Mucosa of rectum (tissue), 2 donors: Measurements from ENCODE around the gene VAC14.
"Not testable (repeated sequence)": the region's sequence is repeated elsewhere in the genome, so short reads cannot be mapped to it uniquely, and the experiment has no call there.

Experiments used
- H3K27ac ChIP-seq, 2 donors: one replicate each; pipeline ENCODE4 v1.7.0; 2013; ENCODE audit warnings: inconsistent platforms in 2 of 2, low read depth in 2 of 2, low read length in 2 of 2
- H3K27me3 ChIP-seq, 2 donors: one replicate each; pipeline ENCODE4 v1.7.0; 2013; ENCODE audit warnings: low read length in 2 of 2; ENCODE audit not compliant: control insufficient read depth in 2 of 2, insufficient read depth in 2 of 2
- H3K36me3 ChIP-seq, 2 donors: one replicate each; pipeline ENCODE4 v1.7.0; 2013; ENCODE audit warnings: low read length in 2 of 2; ENCODE audit not compliant: control insufficient read depth in 2 of 2, insufficient read depth in 2 of 2
- H3K4me1 ChIP-seq, 2 donors: one replicate each; pipeline ENCODE4 v1.7.0; 2013; ENCODE audit warnings: low read length in 2 of 2, mild to moderate bottlenecking in 1 of 2; ENCODE audit not compliant: control insufficient read depth in 2 of 2, insufficient read depth in 2 of 2
- H3K4me3 ChIP-seq, 2 donors: one replicate each; pipeline ENCODE4 v1.7.0; 2013; ENCODE audit warnings: low read length in 2 of 2
- H3K9ac ChIP-seq, 2 donors: one replicate each; pipeline ENCODE4 v1.7.0; 2013; ENCODE audit warnings: low read length in 2 of 2, low read depth in 1 of 2, mild to moderate bottlenecking in 1 of 2
- H3K9me3 ChIP-seq, 2 donors: one replicate each; pipeline ENCODE4 v1.7.0; 2013; ENCODE audit warnings: low read length in 2 of 2; ENCODE audit not compliant: control insufficient read depth in 2 of 2
- donor health status: healthy.
- donor health status: Normal muscosa, but diverticular disease.

VAC14 gene

GRCh38 chr16:70800781-70801480 is at the start of gene VAC14:
Gene VAC14 (minus strand): TSS chr16:70801158. CDS start chr16:70800900, 258 bp downstream.
- H3K9me3 ChIP-seq = no peaks in the 10 kb centered on the region
- peak within 1 kb of the TSS; percentile 76 to 77 for H3K9ac ChIP-seq
- H3K4me3 ChIP-seq = peak within 1 kb of the TSS; percentile 81 to 92
- H3K27ac ChIP-seq = peak within 1 kb of the TSS in 1 of 2 donors; percentile 33
- H3K4me1 ChIP-seq = peaks cover 8 to 9% of the 10 kb centered on the region in 2 donors
- peaks cover 0 to 5% of the 10 kb centered on the region in 2 donors for H3K36me3 ChIP-seq
- H3K27me3 ChIP-seq = no peaks in the 10 kb centered on the region

DNA sequence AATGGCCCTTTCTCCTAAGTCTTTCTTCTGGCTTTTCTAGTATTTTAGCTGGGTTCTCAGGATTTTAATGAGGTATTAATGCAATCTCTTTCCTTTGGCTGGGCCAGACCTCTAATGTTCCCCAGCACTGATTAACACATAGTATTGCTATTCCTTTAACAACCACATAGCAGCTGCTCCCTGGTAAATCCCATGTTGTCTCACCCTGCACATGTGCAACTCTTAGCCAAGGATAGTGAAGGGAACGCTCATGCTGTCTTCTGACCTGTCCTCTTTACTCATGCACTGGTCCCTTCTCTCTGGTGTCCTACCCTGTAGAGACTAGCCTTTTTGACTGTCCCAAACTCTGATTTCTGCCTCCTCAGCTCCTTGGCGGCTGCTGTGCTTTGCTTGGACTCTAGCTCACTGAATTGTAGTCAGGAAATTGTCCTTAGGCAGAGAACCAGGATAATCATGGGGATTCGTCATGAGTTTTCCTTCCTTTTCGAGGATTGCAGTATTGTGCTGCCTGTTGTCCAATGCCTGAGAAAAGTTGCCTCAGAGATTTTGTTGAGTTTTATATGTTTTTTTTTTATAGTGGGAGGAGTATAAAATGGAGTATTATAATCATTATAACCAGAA is 22.6 kb upstream of the VAC14 start:
- not testable (repeated sequence) for H3K36me3 ChIP-seq, H3K27me3 ChIP-seq, H3K4me3 ChIP-seq, H3K27ac ChIP-seq, H3K9me3 ChIP-seq, H3K9ac ChIP-seq, H3K4me1 ChIP-seq

DNA sequence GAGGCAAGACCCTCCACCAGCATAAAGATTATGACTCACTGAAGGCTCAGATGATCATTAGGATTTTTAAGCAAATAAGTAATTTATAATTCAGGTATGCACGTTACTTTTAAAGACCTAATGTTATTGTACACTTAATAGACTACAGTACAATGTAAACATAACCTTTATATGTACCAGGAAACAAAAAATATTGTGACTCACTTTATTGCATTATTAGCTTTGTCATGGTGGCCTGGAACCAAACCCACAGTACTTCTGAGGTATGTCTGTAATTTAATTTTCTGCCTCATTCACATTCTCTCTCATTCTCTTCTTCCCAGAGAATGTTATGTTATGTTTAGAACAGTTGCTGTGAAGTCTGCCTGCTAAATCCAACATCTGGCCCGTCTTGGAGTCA is 21.8 kb upstream of the VAC14 start:
- not testable (repeated sequence) for H3K27me3 ChIP-seq, H3K36me3 ChIP-seq, H3K9me3 ChIP-seq, H3K4me1 ChIP-seq, H3K4me3 ChIP-seq, H3K9ac ChIP-seq, H3K27ac ChIP-seq

DNA sequence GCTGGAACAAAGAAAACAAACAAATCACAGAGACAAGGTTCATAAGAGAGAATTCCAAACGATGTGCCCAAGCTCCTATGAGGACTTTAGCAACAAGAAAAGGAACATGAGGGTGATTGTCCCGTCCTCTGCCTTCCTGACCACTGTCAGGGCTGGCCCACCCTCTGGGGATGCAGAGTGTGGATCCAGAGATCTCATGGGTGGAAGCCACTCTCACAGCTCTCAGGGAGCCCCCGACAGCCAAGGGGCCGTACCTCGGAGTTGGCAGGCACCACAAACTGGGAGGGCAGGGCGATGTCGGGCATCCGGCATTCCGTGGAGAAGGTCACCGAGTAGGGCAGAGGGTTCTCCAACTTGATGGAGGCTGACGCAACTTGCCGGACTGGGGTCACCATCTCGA is 17.1 kb upstream of the VAC14 start:
- H3K4me3 ChIP-seq, H3K36me3 ChIP-seq, H3K27me3 ChIP-seq, H3K9ac ChIP-seq, H3K27ac ChIP-seq, H3K9me3 ChIP-seq, H3K4me1 ChIP-seq: not testable (repeated sequence)

DNA sequence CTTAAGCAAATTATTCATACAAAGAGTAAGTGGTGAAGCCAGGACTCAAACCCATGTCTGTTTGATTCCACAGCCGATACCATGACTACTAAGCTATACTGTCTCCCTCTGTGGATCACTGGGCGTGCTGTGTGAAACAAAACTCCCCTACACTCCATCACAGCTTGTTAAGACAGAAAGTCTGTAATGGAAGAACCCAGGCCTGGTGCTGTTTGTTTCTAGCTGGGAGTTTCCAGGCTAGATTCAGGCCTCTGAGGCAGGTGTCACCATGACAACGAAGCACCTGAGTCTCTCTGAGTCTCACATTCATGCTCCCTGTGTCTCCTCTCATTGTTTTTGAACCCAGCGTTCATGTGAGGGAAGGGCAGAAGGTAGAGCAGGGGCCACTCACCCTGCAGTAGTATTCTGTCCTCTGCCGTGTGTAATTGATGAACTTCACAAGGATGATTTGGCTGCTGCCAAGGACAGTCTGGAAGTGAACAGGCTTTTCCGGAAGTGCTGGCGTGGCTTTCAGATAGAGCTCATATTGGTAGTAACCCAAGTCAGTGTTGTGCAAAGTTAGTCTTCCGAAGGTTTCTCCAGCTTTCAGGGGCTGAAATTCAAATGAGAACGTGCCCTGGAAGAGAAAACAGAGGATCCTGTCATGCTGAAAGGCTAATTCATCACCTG is 8.6 kb upstream of the VAC14 start:
- Histone ChIP-seq H3K9ac (no peak overlapping the region), H3K36me3 (no peaks in the 10 kb centered on the region), H3K9me3 (no peaks in the 10 kb centered on the region), H3K4me1 (no peaks in the 10 kb centered on the region), H3K27me3 (peaks cover 0 to 8% of the 10 kb centered on the region in 2 donors), H3K4me3 (no peak overlapping the region), H3K27ac (no peak overlapping the region)

GRCh38 chr16:70808371-70808770 is 7.4 kb upstream of the VAC14 start:
- Histone ChIP-seq H3K9ac (no peak overlapping the region), H3K27ac (no peak overlapping the region), H3K4me3 (no peak overlapping the region), H3K4me1 (no peaks in the 10 kb centered on the region), H3K36me3 (no peaks in the 10 kb centered on the region), H3K27me3 (peaks cover 0 to 8% of the 10 kb centered on the region in 2 donors), H3K9me3 (no peaks in the 10 kb centered on the region)

DNA sequence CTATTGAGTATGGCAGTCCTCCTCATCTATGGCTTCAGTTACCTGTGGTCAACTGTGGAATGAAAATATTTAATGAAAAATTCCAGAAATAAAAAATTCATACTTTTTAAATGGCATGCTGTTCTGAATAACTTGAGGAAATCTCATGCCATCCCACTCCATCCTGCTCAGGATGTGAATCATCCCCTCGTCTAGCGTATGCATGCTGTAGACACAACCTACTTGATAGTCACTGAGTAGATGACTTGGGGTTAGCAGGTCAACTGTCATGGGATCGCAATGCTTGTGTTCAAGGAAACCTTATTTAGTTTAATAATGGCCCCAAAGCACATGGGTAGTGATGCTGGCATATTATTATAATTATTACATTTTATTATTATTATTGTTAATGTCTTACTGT is 4.8 kb upstream of the VAC14 start:
- Histone ChIP-seq H3K27ac (no peak overlapping the region), H3K27me3 (peaks cover 0 to 8% of the 10 kb centered on the region in 2 donors), H3K4me3 (no peak overlapping the region), H3K4me1 (peaks cover 0 to 4% of the 10 kb centered on the region in 2 donors), H3K9ac (no peak overlapping the region), H3K36me3 (no peaks in the 10 kb centered on the region), H3K9me3 (no peaks in the 10 kb centered on the region)

GRCh38 chr16:70805380-70805779 is 4.4 kb upstream of the VAC14 start:
- H3K4me1 ChIP-seq = peaks cover 4 to 5% of the 10 kb centered on the region in 2 donors

DNA sequence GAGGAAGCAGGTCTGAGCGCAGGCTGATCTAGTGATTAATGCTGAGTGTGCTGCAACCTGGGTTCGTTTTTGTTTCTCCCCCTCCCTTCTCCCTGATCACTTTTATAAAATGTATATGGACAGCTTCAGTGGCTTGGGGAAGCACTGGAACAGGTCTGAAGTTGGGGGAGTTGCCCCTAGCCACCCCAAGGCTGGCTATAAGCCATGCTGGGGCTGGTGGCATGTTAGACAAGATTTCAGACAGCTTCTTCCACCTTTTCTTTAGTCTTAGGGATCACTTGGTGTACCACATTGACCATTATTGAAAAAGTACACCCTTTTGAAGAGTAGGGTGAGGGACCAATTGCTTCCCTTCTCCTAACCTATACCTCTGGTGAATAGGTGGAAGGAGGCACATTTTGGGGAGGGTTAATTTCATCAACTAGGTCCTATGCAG is 3.8 kb upstream of the VAC14 start:
- Histone ChIP-seq H3K9me3 (no peaks in the 10 kb centered on the region), H3K27me3 (peaks cover 0 to 8% of the 10 kb centered on the region in 2 donors), H3K9ac (no peak overlapping the region), H3K27ac (no peak overlapping the region), H3K36me3 (no peaks in the 10 kb centered on the region), H3K4me1 (peaks cover 8 to 9% of the 10 kb centered on the region in 2 donors), H3K4me3 (no peak overlapping the region)

More at GRCh38 chr16:70805380-70805779, 4.4 kb upstream of the VAC14 start:
- no peak overlapping the region for H3K9ac ChIP-seq
- H3K4me3 ChIP-seq = no peak overlapping the region
- H3K9me3 ChIP-seq = no peaks in the 10 kb centered on the region
- no peak overlapping the region for H3K27ac ChIP-seq
- H3K36me3 ChIP-seq = no peaks in the 10 kb centered on the region
- H3K27me3 ChIP-seq = peaks cover 0 to 8% of the 10 kb centered on the region in 2 donors

DNA sequence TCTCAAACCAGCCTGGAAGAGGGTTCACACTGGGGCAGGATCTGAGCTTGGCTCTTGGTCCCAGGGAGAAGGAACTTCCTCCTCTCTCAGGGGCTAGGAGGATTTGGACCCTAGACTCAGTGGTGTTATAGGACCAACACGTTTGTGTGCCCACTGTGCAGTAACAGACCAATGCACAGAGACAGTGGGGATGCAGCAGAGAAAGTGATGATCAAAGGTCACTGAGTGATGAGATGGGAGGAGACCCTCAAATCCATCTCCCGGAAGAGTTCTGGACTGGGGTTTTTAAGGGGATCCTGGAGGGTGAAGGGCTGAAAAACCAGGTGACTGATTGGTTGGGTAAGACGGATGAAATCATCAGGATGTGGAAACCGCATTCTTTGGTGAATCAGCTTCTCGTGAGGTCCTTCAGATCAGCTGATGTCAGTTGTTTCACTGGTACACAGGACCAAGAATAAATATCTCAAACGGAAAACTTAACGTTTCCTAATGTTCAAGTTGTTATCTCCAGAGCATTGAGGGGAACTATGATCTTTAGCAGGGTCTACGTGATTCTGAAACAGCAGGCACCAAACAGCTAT is 3.3 kb upstream of the VAC14 start:
- Histone ChIP-seq H3K27ac (no peak overlapping the region), H3K36me3 (no peaks in the 10 kb centered on the region), H3K27me3 (peaks cover 0 to 3% of the 10 kb centered on the region in 2 donors), H3K9me3 (no peaks in the 10 kb centered on the region), H3K9ac (no peak overlapping the region), H3K4me1 (peaks cover 8 to 9% of the 10 kb centered on the region in 2 donors), H3K4me3 (no peak overlapping the region)
